ENCODE data around the gene JADE2.
"Not testable (repeated sequence)": the region's sequence is repeated elsewhere in the genome, so short reads cannot be mapped to it uniquely, and the experiment has no call there.

JADE2 gene

DNA sequence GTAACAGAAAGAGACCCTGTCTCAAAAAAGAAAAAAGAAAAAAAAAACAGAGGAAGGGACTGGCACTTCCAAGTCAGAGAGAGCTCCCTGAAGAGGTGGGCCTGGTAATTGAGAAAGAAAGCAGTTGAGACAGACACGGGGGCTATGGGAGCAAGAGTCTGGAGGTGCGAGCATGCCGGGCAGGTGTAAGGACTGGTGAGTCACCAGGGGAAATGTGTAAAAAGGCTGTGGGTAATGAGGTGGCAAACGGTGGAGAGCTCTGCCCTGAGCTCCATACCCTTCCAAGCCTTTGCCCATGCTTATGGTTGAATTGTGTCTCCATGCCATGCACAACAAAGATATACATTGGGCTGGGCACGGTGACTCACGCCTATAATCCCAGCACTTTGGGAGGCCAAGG, 18.0 kb upstream of the JADE2 start:
- DNase-seq (ENCODE audit: low read depth), result no peak

DNA sequence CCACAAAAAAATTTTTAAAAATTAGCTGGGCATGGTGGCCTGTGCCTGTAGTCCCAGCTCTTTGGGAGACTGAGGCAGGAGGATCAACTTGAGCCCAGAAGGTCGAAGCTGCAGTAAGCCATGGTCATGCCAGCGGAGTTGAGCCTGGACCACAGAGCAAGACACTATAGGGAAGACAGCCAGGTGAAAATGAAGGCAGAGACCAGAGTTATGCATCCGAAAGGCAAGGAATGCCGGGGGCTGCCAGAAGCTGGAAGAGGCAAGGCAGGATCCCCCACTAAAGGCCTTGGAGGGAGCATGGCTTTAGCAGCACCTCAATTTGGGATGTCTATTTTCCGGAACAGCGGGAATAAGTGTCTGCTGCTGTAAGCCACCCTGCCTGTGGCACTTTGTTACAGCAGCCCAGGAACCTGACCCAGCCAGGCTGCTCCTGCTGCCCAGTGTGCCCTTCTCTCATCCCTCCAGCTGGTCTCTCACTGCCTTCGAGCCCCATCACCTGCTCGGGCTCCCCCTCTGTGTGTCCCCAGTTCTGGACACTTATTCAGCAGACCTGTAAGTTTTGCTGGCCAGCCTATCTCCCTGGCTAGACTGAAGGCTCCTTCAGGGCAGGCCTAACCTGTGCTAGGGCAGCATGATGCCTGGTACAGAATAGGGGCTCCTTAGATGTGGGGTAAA, 16.8 kb upstream of the JADE2 start:
- DNase-seq (ENCODE audit: low read depth), result no peak

DNA sequence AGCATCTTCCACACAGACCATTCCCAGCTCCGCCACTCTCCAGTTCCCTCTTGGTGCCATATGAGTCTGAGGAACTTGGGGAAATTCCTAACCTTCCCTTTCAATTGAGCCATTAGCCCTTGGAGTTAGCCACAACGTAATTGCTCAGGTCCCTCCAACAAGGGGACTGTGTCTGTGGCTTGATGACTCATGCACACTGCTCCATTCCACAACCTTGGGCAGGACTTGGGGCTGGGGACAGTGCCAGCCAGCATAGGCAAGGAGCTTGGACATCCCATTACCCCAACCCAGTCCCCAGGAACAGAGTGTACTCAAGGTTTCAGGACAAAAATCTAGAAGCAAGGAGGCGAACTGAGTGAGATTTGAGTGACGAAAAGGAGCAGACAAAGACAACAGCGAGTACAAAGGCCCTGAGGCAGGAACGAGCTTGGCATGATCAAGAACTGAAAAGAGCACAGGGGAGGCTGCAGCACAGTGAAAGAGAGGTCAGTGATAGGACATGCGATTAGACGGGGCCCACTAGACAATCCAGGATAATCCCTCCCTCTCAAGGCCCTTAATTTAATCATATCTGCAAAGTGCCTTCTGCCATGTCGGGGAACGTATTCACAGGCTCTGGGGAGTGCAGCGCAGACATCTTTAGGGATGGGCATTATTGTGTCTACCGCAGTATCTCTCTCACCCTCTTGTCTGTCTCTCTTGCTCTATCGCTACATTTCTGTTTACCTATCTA, 16.0 kb upstream of the JADE2 start:
- no peak for DNase-seq (ENCODE audit: low read depth)

DNA sequence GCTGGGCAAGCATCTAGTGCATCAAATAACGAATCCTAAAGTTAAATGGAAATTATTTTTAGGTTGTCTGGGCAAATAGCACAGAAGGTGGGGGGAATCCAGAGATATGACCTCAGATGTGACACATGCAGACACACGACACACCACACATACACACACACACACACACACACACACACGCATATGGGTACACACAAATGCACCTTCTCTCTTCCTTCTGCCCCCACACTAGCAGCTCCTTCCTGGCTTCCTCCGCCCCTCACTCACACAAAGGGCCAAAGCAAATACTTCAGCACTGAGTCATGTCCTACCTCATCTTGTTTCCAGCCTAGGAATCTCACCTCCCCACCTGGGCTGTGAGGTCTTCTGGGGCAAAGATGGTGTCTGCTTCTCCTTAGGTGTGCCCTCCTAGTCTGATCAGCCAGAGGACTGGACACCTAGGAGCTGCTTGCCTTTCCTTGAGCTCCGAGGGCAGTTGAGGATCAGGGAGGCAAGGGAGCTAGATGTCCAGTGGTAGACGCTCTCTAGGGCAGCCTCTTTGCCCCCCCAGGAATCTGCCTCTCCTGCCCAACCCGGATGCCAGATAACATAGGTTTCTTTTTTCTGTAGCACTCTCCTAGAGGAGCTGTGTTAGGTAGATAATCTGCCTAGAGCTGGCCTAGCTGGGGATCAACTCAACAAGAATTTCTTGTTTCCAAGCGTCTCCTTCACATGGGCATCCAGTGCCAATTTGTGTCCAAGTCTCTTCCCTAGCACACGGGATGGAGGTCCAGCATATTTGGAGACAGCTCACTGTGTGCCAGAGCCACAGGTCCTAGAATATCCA, 14.3 kb upstream of the JADE2 start:
- DNase-seq (ENCODE audit: low read depth), result peak; percentile 50

DNA sequence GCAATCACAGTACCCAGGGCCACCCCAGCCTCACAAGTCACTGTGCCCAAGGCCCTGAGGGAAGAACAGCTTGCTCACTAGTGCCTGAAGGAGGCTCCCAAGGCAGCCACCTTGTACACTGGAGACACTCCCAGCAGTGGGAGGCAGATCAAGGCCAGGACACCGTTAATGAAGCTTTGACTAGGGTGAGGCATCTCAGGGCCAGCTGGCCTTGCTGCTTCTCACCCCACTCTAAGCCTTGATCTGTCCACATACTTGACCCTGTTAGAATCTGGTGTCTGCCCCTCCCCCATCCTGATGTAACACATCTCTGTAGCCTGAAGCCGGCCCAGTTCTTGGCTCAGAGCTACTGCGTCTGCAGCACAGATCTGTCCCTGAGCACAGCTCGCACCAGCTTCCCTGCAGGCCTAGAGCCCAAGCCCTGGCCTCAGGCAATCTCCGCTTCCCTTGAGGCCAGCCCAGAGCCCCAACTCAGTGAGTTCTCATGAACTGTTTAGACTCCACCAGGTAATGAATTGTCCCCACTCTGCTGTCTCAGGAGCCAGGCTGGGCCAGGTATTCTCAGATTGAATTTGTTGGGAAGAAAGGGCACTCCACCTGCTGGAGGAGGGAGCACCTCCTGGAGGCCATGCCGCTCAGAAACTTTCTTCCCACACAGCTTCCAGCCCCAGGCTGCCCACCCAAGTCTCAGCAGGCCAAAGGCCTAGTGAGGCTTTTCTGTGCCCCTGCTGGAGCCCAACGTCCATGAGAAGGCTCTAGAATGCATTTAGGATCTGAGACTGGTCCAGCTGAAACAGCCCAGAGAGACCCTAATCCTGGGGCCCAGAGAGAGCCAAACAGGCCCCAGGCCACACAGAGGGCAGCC, 13.4 kb upstream of the JADE2 start:
- peak; percentile 90 for DNase-seq (ENCODE audit: low read depth)

DNA sequence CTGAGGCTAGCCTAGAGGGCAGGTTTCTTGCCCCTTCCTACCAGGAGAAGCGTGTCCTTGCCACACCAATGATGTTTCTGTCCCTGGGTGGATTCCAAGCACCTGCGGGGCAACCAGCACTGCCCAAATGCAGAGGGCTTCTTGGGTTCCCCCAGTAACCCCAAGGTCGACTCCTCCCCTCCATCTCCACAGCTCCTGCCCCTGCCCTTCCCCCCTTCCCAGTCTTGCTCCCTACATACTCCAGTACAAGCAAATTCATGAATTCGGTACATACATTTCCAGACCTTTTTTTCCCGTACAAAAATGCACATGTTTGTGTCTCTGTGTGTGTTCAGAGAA, 12.8 kb upstream of the JADE2 start:
- no peak for DNase-seq (ENCODE audit: low read depth)

DNA sequence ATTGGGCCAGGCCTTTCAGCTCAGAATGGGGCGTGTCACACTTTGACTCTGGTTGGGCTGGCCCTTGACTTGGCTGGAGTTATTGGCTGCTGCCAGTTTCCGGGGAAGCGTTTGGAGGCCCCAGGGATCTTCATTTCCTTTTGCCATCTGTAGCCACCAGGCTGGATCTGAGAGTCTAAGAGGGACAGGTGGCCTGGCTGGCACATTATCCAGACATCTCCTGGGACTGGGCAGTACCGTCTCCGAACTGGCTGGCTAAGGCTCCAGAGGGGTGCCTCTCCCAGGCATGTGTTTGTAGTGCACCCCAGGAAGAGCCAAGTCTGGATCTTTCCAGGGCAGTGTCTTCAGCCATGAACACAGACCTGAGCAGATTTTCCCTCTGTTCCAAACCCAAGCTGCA, 9.7 kb upstream of the JADE2 start:
- no peak for DNase-seq (ENCODE audit: low read depth)

DNA sequence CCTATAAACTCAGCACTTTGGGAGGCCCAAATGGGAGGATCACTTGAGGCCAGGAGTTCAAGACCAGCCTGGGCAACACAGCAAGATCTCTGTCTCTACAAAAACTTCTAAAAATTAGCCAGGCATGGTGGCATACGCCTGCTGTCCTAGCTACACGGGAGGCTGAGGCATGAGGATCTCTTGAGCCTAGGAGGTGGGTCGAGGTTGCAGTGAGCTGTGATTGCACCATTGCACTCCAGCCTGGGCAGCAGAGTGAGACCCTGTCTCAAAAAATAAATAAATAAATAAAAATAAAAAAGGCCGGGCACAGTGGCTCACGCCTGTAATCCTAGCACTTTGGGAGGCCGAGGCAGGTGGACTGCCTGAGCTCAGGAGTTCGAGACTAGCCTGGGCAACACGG, 8.5 kb upstream of the JADE2 start:
- DNase-seq (ENCODE audit: low read depth), result not testable (repeated sequence)

DNA sequence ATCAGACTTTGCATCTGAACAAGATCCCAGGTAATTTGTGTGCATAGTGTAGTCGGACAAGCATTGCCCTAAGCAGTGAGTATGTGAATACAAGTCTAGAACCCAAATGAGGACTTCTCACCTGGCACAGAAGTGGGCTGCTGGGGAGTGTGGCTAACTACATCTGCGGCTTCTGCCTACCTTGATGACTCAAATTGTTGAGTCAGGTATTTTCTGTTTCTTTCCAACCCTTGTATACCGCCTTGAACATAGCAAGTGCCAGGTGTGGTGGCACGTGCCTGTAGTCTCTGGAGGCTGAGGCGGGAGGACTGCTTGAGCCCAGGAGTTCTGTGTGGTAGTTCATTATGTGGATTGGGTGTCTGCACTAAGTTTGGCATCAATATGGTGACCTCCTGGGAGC, 7.9 kb upstream of the JADE2 start:
- no peak for DNase-seq (ENCODE audit: low read depth)

DNA sequence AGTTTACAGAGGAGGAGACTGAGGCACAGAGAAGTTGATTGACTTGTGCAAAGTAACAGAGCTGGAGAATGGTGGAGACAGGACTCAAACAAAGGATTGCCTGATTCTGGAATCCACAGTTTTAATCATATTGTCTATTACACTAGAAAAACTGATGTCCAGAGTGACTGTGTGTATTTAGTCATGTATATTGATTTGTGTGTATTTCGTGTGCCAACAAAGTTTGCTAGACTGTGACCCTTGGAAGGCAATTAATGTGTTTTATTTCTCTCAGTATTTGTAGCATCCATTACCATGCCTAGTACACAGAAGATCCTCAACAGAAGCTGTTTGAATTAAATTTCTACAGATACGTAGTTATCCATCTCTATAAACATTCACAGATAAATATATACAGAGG, 5.5 kb upstream of the JADE2 start:
- DNase-seq (ENCODE audit: low read depth), result no peak

DNA sequence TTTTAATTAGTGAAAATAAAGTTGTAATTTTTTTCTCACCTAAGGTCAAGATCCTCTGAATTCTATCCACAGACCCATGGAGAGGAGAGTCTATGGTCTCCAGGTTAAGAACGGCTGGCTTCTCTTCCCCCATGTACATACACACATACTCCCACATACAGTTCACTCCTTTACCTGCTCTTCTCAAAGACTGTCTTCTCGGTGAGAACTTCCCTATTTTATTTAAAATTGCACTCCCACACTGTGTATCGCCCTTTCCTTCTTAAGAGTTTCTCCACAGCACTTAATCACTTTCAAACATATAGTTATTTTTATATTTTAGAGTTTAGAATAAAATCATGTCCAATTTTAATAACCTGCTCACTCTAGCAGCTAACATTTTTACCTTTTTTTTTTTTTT, 3.6 kb upstream of the JADE2 start:
- no peak for DNase-seq (ENCODE audit: low read depth)

DNA sequence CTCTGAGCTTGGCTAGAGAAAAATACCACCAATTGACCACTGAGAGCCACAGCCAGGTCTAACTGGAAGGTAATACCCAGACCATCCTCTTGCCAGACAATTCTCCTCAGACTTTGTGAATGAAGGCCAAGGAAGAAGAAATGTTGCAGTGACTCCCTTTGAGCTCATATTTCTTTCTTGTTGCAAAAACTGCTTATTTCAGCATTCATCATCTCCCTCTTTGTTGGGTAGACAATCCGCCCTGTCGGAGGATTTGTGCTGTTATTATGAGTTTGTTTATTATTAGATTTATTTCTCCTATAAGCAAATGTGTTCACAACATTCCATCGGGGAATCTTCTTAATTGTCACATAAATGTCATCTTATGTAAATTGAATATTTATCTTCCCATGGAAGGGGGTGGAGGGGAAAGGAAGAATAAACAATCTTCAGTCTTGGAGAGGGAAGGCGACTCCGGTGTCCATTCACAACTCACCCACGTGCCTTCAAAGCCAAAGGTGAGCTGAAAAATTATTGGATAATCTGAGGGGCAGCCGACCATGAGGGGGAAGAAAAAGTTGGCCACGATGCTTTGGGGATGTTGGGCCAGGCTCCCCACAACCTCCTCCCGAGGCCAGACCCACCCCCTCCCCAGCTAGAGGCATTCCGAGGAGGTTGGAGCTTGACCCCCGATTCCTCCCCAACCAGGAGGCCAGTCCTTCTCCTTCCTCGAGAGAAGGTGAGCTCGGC, 1.8 kb upstream of the JADE2 start:
- DNase-seq (ENCODE audit: low read depth), result no peak

DNA sequence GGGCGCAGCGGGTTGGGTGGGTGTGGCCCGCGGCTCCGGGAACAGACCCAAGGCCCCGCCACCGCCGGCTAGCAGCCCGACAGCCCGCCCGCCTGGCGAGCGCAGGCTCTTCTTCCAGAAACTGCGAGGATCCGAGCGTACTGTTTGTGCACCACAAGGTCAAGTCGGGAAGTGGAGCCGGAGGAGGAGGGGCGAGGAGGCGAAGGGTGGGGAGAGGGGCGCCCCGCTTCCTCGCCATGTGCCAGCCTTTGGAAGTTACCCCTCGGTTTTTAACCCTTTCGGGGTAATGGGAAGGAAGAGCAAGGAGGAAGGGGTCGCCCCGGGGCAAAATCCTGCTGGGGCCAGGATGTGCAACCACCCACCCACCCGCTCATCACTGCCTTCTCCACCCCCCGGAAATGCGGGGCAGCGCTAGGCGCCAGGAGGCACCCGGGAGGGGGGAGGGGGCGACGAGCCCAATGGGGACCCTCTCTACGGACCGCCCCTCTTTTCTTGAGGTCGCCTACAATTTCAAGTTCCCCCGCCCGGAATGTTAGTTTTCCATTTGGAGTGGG, 1.1 kb upstream of the JADE2 start:
- peak; percentile 79 for DNase-seq (ENCODE audit: low read depth)

DNA sequence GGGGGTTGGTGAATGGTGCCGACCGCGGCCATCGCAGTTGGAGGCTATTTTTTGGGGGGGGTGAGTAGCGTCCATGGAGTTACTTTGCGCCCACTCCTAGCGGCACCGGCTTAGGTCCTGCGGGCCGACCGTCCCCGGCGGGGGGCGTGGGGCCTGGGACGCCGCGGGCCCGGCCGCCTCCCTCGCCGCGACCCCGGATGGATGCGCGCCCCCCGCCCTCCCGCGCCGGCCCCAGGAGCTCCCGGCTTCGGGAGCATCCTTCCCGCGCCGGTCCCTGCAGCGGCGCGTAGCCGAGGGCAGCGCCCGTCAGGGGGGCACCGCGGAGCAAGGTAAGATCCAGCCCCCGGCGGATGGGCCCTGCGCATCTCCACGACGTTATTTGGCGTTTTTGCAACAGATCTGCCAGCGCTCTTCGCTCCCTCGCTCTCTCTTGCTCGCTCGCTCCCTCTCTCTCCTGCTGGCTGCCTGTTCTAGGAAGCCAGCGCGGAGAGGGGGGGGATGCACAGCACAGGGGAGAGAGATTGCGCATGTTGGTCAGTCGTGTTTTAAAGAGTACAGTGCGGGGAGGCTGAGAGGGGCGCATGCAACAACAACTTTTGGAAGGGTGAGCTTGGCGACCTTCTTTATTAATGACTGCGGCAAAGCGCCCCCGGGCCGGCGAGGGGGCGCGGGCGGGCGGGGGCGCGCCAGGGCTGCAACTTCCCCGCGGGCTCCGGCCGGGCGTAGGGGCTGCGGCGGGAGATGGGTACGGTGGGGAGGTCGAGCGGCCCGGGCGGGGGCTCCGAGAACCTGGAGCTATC, 413 bp downstream of the JADE2 start:
- DNase-seq (ENCODE audit: low read depth), result peak; percentile 84

DNA sequence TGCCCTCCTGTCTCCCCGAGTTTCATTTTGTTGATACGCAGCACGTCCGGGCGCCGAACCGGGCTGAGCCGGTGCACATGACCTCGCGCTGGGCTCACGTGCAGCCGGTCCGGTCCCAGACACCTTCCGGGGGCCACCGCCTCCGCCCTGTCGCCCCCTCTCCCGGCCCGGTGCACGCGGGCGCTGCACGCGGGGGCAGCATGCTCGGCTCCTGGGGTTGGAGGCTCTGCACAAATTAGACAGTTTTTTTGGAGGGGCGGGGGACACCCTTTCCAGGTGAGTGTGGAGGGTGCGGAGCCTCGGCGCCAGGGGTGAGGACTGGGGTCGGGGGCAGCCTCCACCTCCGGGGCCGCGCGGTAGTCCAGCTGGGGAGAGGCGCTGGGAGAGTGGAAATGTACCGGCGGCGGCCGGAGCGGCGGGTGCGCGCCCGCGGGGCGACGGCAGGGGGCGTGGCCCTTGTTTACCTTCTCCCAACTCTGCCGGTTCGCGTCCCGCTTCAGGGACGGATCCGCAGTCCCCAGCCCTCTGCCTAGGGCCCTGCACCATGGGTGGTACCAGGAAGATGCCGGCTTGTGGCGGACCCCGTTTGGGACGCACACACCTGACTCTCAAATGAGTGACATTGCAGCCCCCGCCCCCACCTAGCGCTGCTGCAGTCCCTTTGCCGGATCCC, 1.1 kb downstream of the JADE2 start:
- DNase-seq (ENCODE audit: low read depth), result no peak

DNA sequence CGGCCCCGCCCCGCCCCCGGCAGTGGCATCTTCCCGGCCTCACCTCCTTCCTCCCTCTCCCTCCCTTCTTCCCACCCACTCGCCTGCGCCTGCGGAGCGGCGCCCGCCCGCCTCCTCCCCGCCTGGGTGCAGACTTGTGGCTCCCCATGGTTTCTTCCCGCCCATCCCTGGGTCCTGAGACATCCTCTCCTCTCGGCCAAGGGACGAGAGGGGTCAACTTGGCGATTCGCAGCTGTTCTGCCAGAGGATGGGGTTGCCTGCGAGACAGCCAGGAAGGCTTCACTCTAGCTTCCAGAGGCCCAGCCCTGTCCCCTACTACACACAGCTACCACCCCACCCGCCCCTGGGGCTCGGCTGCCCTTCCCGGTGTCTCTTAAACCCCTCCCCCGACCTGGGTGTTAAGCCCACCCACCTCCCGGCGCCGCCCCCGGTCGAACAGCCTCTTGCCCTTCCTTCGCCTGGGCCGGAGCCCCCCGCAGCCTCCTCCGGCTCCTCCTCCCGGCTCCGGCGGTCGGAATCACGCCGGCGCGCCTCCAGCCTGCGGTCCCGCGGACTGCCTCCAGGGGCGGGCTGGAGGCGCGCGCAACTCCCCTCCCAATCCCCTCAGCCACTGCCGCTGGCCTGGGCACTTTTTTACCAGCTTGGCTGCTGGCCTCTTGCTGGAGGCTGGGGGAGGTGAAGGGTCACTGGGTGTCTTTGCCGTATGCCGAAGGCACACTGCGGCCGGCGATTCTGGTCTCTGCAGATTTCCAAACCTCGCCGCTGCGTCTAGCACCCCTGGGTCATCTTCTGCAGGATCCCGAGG, 1.9 kb downstream of the JADE2 start:
- DNase-seq (ENCODE audit: low read depth), result peak; percentile 84

DNA sequence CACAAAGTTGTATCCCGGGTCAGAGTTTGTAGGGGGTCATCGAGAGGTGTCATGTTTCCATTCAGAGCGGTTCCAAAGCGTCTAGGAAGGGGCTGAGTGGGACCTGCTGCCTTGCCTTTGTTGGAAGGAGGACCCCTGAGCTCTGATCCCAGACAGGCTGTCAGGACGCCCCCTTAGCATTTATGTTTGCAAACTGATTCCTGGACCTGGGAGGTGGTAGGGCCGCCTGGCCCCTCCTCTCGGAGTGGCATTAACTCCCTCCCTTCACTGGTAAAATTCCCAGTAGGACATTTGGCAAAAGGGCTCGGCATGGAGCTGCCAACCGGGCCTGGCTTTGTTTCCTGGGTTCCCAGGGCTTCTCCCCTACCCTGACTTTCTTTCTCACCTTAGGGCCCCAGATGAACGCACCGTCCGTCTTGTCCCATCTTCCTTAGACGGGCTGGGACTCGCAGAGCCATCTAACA, 2.5 kb downstream of the JADE2 start:
- no peak for DNase-seq (ENCODE audit: low read depth)

DNA sequence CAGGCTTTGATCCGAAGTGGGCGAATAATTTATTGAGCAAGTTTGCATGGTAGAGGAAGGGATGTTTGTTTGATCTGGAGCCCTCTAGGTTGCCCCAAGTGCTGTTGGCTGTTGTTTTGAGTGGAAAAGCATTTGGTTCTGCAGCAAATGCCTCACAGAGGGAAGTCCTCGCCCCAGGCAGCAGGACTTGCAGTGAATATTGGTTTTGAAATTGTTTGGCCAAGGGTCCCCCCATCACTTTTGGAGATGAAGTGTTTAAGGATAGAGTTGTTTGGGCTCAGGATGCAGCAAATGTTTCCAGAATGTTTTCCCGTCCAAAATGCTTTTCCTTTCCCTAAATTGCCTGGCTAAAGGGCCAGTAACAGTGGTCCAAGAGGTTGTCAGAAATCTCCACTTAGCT, 3.1 kb downstream of the JADE2 start:
- DNase-seq (ENCODE audit: low read depth), result no peak

DNA sequence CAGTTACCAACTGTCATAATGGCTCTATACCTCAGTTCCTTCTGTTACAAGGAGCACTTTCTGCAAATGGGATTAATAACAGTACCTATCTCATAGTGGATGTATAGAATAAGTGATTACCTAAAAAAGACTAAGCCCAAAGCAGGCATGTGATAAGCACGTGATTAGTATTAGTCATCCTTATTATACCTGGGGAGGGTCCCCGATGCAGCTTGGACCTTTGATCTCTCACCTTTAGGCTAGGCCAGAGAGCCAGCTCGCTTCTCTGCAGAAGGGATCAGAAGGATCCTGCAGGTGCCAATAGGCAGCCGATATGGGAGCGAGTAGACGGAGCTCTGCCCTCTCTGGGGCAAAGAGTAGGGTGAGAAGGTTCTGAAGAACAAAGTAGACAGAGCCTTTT, 4.0 kb downstream of the JADE2 start:
- no peak for DNase-seq (ENCODE audit: low read depth)

Data from amniotic epithelial cell (primary cell).